ENCODE measurements around the gene C16orf89. TPM values are rescaled to one million over a fixed set of nuclear protein-coding genes. Genes with fewer than 3 reads are reported as not detected.

The C16orf89 gene
- polyA plus RNA-seq, 1 donor (not counting 4 experiments of a cell fraction or from before 2014, with no cell fraction given) = not detected

DNA sequence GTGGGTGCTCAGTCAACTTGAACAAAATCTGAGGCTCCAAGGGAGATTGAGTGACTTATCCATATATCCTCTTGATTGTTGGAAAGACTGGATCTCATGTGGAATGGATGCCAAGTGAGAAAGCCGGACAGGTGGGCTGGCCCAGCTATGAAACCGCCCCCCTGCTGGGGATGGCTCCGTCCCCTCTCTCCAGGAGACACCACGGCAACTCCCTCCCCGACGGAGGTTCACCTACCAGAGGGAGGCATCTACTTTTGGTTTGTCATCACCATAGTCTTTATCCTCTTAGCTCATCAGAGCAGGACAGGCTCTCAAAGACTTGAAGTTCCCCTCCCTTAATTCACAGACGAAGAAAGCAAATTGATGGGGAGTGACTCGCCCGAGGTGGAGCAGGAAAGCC is 4.1 kb upstream of the C16orf89 start:
- Histone ChIP-seq H2AFZ (ENCODE audit: control insufficient read depth, low read length) (no peak overlapping the region), H3K4me2 (ENCODE audit: control insufficient read depth, extremely low read depth, insufficient read depth, low read depth, low read length) (no peak overlapping the region), H3K36me3 (ENCODE audit: control insufficient read depth in 2 of 2, extremely low read depth in 1 of 2, insufficient read depth in 2 of 2, low read length in 2 of 2) (peaks cover 0 to 7% of the 10 kb centered on the region in 2 experiments), H3K4me3 (ENCODE audit: control insufficient read depth in 2 of 3, extremely low read depth in 1 of 3, insufficient read depth in 2 of 3, low read depth in 1 of 3, low read length in 3 of 3) (no peak overlapping the region), H3K4me1 (ENCODE audit: control insufficient read depth, extremely low read depth, insufficient read depth, low read length) (peaks cover 11% of the 10 kb centered on the region), H3K79me2 (ENCODE audit: control insufficient read depth, insufficient read depth, low read length) (peaks cover 12% of the 10 kb centered on the region), H3K9me3 (ENCODE audit: control insufficient read depth, low read depth, low read length) (no peaks in the 10 kb centered on the region), H3K9me1 (ENCODE audit: control insufficient read depth, extremely low read depth, insufficient read depth, low read length) (no peaks in the 10 kb centered on the region), H3K27ac (ENCODE audit: control insufficient read depth, insufficient read depth, low read length) (no peak overlapping the region), H3K9ac (ENCODE audit: control insufficient read depth, extremely low read depth, insufficient read depth, low read length) (no peak overlapping the region), H4K20me1 (ENCODE audit: control insufficient read depth, extremely low read depth, insufficient read depth, low read length) (no peaks in the 10 kb centered on the region), H3K27me3 (ENCODE audit: control insufficient read depth, extremely low read depth, insufficient read depth, low read length) (peaks cover 3% of the 10 kb centered on the region)
- FAIRE-seq (no peak), DNase-seq (ENCODE audit: low read depth, low spot score) (no peak)
- no peak for TF ChIP-seq CTCF (optimal IDR thresholded peaks at IDR 0.05 in 1 of 3, IDR thresholded peaks at IDR 0.05 in 1 of 3, conservative IDR thresholded peaks at IDR 0.05 in 1 of 3; ENCODE audit: extremely low read depth in 1 of 3, insufficient read depth in 2 of 3, low read length in 3 of 3)
- no peak for TF ChIP-seq EZH2 (IDR thresholded peaks at IDR 0.05; ENCODE audit: low read length)
- dilution Hi-C loops (cut with MboI; ENCODE audit: extremely low pct_ligation_motif_present, low sequenced_read_pairs) = no loop called here

GRCh38 chr16:5069048-5069447 is 3.3 kb upstream of the C16orf89 start:
- TF ChIP-seq EZH2 (IDR thresholded peaks at IDR 0.05; ENCODE audit: low read length) (no peak), CTCF (optimal IDR thresholded peaks at IDR 0.05 in 1 of 3, IDR thresholded peaks at IDR 0.05 in 1 of 3, conservative IDR thresholded peaks at IDR 0.05 in 1 of 3; ENCODE audit: extremely low read depth in 1 of 3, insufficient read depth in 2 of 3, low read length in 3 of 3) (no peak)
- Histone ChIP-seq H3K27ac (ENCODE audit: control insufficient read depth, insufficient read depth, low read length) (no peak overlapping the region), H3K27me3 (ENCODE audit: control insufficient read depth, extremely low read depth, insufficient read depth, low read length) (peaks cover 5% of the 10 kb centered on the region), H3K4me2 (ENCODE audit: control insufficient read depth, extremely low read depth, insufficient read depth, low read depth, low read length) (no peak overlapping the region), H3K9ac (ENCODE audit: control insufficient read depth, extremely low read depth, insufficient read depth, low read length) (no peak overlapping the region), H3K9me3 (ENCODE audit: control insufficient read depth, low read depth, low read length) (no peaks in the 10 kb centered on the region), H3K4me1 (ENCODE audit: control insufficient read depth, extremely low read depth, insufficient read depth, low read length) (peaks cover 11% of the 10 kb centered on the region), H2AFZ (ENCODE audit: control insufficient read depth, low read length) (no peak overlapping the region), H4K20me1 (ENCODE audit: control insufficient read depth, extremely low read depth, insufficient read depth, low read length) (no peaks in the 10 kb centered on the region), H3K4me3 (ENCODE audit: control insufficient read depth in 2 of 3, extremely low read depth in 1 of 3, insufficient read depth in 2 of 3, low read depth in 1 of 3, low read length in 3 of 3) (no peak overlapping the region), H3K36me3 (ENCODE audit: control insufficient read depth in 2 of 2, extremely low read depth in 1 of 2, insufficient read depth in 2 of 2, low read length in 2 of 2) (peaks cover 0 to under 1% of the 10 kb centered on the region in 2 experiments), H3K79me2 (ENCODE audit: control insufficient read depth, insufficient read depth, low read length) (peaks cover 10% of the 10 kb centered on the region), H3K9me1 (ENCODE audit: control insufficient read depth, extremely low read depth, insufficient read depth, low read length) (no peaks in the 10 kb centered on the region)
- no peak for DNase-seq (ENCODE audit: low read depth, low spot score)
- dilution Hi-C loops (cut with MboI; ENCODE audit: extremely low pct_ligation_motif_present, low sequenced_read_pairs) = no loop called here
- no peak for FAIRE-seq
